ENCODE measurements around the gene ISOC1.

ISOC1 gene

DNA sequence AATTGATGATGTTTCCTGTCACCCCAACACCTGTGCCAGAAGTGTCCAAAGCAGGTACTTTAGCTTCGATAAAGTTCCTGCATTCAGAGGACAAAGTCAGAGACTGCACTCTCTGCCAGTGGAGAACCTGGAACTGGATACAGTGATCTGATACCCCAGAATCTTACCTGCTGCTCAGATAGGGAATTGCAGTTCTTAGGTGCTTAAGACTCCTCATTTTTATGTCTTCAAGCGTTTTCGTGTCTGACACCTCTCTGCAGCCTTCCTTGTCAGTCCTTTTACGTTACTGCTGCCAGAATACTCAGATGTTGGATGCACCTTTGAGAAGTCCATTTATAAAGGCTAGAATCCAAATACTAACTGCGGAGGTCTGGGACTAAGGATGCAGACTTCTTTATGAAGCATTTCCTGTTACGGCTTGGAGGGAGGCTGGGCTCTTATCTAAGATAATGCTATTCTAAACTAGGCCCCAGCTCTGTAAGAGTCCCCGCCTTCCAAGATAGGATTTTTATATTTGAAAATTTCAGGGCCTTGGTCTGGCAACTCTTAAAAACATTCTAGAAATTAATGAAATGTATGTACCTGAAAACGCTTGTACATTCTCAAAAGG, 1.9 kb downstream of the ISOC1 start:
- DNase-seq: no peak

GRCh38 chr5:129097498-129098296, 3.1 kb downstream of the ISOC1 start:
- DNase-seq: no peak

- DNase-seq: no peak
Measured at GRCh38 chr5:129098488-129099183, 4.1 kb downstream of the ISOC1 start.

- no peak for DNase-seq
Measured at GRCh38 chr5:129099184-129099569, 4.6 kb downstream of the ISOC1 start.

DNA sequence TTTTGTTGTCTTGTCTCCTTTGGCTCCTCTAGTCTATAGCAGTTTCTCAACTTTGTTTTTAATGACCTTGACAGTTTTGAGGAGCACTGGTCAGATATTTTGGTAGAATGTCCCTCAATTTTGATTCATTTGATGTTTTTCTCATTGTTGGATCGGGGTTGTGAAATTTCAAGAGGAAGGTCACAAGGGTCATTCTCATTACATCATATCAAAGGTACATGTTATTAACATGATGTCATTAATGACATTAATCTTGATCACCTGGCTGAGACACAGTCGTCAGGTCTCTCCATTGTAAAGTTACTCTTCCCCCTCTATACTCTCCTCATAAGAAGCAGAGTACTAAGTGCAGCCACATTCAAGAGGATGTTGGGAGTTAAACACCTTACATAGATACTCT, 7.2 kb downstream of the ISOC1 start:
- no peak for DNase-seq

- DNase-seq: no peak
Measured at GRCh38 chr5:129103397-129103796, 8.8 kb downstream of the ISOC1 start.

GRCh38 chr5:129104915-129105455, 10.4 kb downstream of the ISOC1 start:
- no peak for DNase-seq

- DNase-seq: no peak
Measured at GRCh38 chr5:129107637-129108036, 13.1 kb downstream of the ISOC1 start.

- DNase-seq: no peak
Measured at GRCh38 chr5:129110742-129111141, 16.2 kb downstream of the ISOC1 start.

GRCh38 chr5:129111351-129111750, 16.8 kb downstream of the ISOC1 start:
- no peak for DNase-seq

DNA sequence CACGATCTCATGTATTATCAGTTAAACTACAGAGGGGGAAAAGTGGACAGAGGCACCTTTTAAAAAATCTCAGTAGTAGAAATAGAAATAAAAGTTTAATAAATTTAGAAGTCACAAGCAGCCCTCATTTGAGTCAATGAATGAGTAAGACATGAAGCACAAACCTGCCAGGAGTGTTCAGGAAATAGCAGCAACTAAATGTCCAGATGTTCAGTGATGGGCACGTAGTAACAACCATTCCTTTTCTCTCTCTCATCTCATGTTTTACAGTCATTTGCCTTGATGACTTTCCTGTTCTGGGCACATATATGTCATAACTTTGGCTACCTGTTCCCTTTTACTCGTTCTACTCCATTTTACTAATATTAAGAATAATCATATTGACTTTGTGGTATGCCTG, 17.7 kb downstream of the ISOC1 start:
- DNase-seq: no peak

- DNase-seq: no peak
Measured at GRCh38 chr5:129113867-129114266, 19.3 kb downstream of the ISOC1 start.

DNA sequence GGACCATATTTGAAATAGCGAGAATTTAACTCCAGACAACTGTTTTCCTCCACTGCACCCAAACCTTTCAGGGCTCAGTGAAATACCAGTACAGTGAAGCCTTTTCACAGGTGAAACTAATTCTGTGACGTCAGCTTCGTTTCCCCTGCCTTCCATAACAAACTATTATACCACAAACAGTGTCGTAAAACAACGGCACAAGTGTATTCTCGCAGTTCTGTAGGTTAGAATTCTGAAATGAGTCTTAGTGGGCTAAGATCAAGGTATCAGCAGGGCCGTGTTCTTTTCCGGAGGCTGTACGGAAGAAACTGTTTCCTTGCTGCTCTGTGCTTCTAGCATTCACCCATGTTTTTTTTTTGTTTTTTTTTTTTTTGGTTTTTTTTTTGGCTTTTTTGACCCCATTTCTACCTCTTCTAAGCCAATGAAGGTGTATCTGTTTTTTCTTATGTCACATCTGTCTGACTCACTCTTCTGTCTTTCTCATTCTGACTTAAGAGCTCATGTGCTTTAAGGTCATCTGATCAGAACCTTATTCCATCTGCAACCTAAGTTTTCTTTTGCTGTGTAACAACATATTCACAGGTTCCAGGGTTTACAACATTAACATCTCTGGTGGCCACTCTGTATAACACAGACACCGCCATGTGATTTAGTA, 20.1 kb downstream of the ISOC1 start:
- DNase-seq: no peak

DNA sequence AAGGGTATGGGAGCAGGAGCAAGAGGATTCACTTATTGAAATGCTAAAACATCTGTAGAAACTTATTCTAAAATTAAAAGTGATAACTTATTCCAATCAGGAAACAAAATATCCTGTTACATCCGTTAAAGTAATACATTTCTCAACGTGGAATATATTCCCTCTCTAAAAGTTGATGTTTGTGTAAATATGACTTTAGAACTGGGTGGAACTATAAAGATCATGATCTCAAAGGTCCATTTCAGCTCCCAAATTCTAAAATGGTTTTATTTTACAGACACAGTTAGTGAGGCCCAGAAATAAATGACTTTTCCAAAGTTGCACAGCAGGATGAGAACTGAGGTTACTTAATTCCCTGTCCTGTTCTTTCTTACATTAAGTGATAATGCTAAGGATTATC, 21.1 kb downstream of the ISOC1 start:
- DNase-seq: no peak

DNA sequence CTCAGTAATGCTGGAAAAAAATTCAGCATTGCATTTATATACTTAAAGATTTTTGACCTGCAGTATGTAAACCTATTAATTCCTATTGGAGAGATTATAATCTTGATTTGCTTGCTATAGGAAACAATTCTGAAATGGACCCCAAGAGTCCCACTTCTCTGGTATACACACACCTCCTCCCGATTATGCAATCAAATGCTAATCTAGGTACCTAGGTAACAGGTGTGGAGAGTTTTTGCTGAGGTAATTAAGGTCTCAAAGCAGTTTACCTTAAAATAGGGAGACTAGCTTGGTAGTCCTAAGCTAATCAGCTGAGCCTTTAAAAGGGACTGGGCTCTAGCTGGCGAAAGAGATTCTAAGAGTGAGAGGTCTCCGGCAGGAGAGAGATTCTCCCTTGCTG, 22.2 kb downstream of the ISOC1 start:
- no peak for DNase-seq

GRCh38 chr5:129118405-129118804, 23.9 kb downstream of the ISOC1 start:
- no peak for DNase-seq

- no peak for DNase-seq
Measured at GRCh38 chr5:129118826-129119225, 24.3 kb downstream of the ISOC1 start.

GRCh38 chr5:129120158-129120581, 25.6 kb downstream of the ISOC1 start:
- DNase-seq: no peak

- no peak for DNase-seq
Measured at GRCh38 chr5:129122560-129122959, 28.0 kb downstream of the ISOC1 start.

GRCh38 chr5:129124608-129125007, 30.1 kb downstream of the ISOC1 start:
- no peak for DNase-seq

GRCh38 chr5:129125819-129126218, 31.3 kb downstream of the ISOC1 start:
- DNase-seq: no peak

- DNase-seq: no peak
Measured at GRCh38 chr5:129133553-129133952, 39.0 kb downstream of the ISOC1 start.

- no peak for DNase-seq
Measured at GRCh38 chr5:129135633-129136032, 41.1 kb downstream of the ISOC1 start.
